GM23338 (cell line): Measurements from ENCODE around the gene TMEM151B. TPM values are rescaled to one million over a fixed set of nuclear protein-coding genes. Genes with fewer than 3 reads are reported as not detected.

Experiments used
- ATAC-seq: fragments of 200-7000 bp; cut with Tn5 transposase; 3 replicates; pipeline ENCODE4 v1.9.1; 2020
- DNase-seq: peaks from one replicate; pipeline ENCODE4 v3.0.0-alpha.2; 2015; ENCODE audit warnings: low spot score
- H2AFZ ChIP-seq: fragments of 200-600 bp; sonication (generic); 2 replicates; pipeline ENCODE4 v1.8.0; 2016; ENCODE audit warnings: antibody characterized with exemption, mild to moderate bottlenecking, moderate library complexity
- H3F3A ChIP-seq: fragments of 200-600 bp; sonication (generic); replicated peaks from 2 replicates; pipeline ENCODE4 v1.8.0; 2017; ENCODE audit warnings: antibody characterized with exemption, mixed run types, low read depth
- H3K27ac ChIP-seq: fragments of 200-600 bp; sonication (generic); 2 replicates; pipeline ENCODE4 v1.6.1; 2016; ENCODE audit warnings: low read depth
- H3K27me3 ChIP-seq: fragments of 200-600 bp; sonication (generic); 2 replicates; pipeline ENCODE4 v1.8.0; 2016; ENCODE audit warnings: mild to moderate bottlenecking, mixed run types, moderate library complexity; ENCODE audit not compliant: insufficient read depth
- H3K36me3 ChIP-seq: fragments of 200-600 bp; sonication (generic); 2 replicates; pipeline ENCODE4 v1.8.0; 2016; ENCODE audit warnings: mild to moderate bottlenecking; ENCODE audit not compliant: insufficient read depth
- H3K4me1 ChIP-seq: fragments of 200-600 bp; sonication (generic); 2 replicates; pipeline ENCODE4 v1.8.0; 2016; ENCODE audit warnings: mild to moderate bottlenecking, moderate library complexity; ENCODE audit not compliant: insufficient read depth
- H3K4me2 ChIP-seq: fragments of 200-600 bp; sonication (generic); 2 replicates; pipeline ENCODE4 v1.7.1; 2017; ENCODE audit warnings: mixed run types
- H3K4me3 ChIP-seq: fragments of 200-600 bp; sonication (generic); 2 replicates; pipeline ENCODE4 v1.6.1; 2016; ENCODE audit warnings: mixed run types
- H3K79me2 ChIP-seq: fragments of 200-600 bp; sonication (generic); replicated peaks from 2 replicates; pipeline ENCODE4 v1.8.0; 2017; ENCODE audit warnings: mild to moderate bottlenecking; ENCODE audit not compliant: insufficient read depth
- H3K9me2 ChIP-seq: fragments of 200-600 bp; sonication (generic); 2 replicates; pipeline ENCODE4 v1.8.0; 2017; ENCODE audit not compliant: insufficient read depth
- H4K20me1 ChIP-seq: fragments of 200-600 bp; sonication (generic); replicated peaks from 2 replicates; pipeline ENCODE4 v1.8.0; 2017; ENCODE audit warnings: mild to moderate bottlenecking; ENCODE audit not compliant: insufficient read depth
- H3K27ac Mint-ChIP-seq: 2 replicates; pipeline ENCODE4 v1.8.0; 2020; ENCODE audit warnings: inconsistent platforms, mild to moderate bottlenecking, moderate library complexity, mixed read lengths
- H3K27me3 Mint-ChIP-seq: 3 replicates; pipeline ENCODE4 v1.8.0; 2022; ENCODE audit warnings: low read depth, mild to moderate bottlenecking, moderate library complexity, mixed read lengths, inconsistent platforms; ENCODE audit not compliant: insufficient read depth, poor library complexity
- H3K36me3 Mint-ChIP-seq: 3 replicates; pipeline ENCODE4 v1.8.0; 2021; ENCODE audit warnings: low read depth, mild to moderate bottlenecking, inconsistent platforms, moderate library complexity, mixed read lengths
- H3K4me1 Mint-ChIP-seq: 3 replicates; pipeline ENCODE4 v1.8.0; 2020; ENCODE audit warnings: mild to moderate bottlenecking, inconsistent platforms, mixed read lengths
- H3K4me3 Mint-ChIP-seq: 3 replicates; pipeline ENCODE4 v1.8.0; 2021; ENCODE audit warnings: moderate library complexity, mild to moderate bottlenecking, inconsistent platforms, mixed read lengths
- H3K9me3 Mint-ChIP-seq: 3 replicates; pipeline ENCODE4 v1.8.0; 2020; ENCODE audit warnings: moderate library complexity, mild to moderate bottlenecking, inconsistent platforms, mixed read lengths
- CREB1 ChIP-seq: fragments of 250-450 bp; sonication (Bioruptor Pico); IDR thresholded peaks from 2 replicates; pipeline ENCODE4 v1.5.0; 2020; ENCODE audit warnings: low read depth, mild to moderate bottlenecking, moderate library complexity
- EZH2 ChIP-seq: fragments of 200-600 bp; sonication (generic); IDR thresholded peaks from one replicate; pipeline ENCODE4 v1.8.0; 2017; ENCODE audit warnings: antibody characterized with exemption, mild to moderate bottlenecking, low read depth; ENCODE audit not compliant: unreplicated experiment
- EZH2phosphoT487 ChIP-seq: fragments of 200-600 bp; sonication (generic); IDR thresholded peaks from one replicate; pipeline ENCODE4 v1.8.1; 2018; ENCODE audit warnings: antibody characterized with exemption; ENCODE audit not compliant: unreplicated experiment
- JUNB ChIP-seq: IDR thresholded peaks from one replicate; pipeline ENCODE4 v1.6.1; 2016; ENCODE audit warnings: antibody characterized with exemption; ENCODE audit not compliant: unreplicated experiment
- POLR2AphosphoS5 ChIP-seq: IDR thresholded peaks from 2 replicates; pipeline ENCODE4 v1.6.1; 2016; ENCODE audit warnings: antibody characterized with exemption, low read depth
- STAT1 ChIP-seq: IDR thresholded peaks from one replicate; pipeline ENCODE4 v1.6.1; 2016; ENCODE audit warnings: antibody characterized with exemption; ENCODE audit not compliant: unreplicated experiment
- ZNF331 ChIP-seq: fragments of 250-450 bp; sonication (Bioruptor Pico); IDR thresholded peaks from 2 replicates; pipeline ENCODE4 v1.5.0; 2020; ENCODE audit warnings: low read depth, mild to moderate bottlenecking, moderate library complexity
- long read RNA-seq: library from polyadenylated mRNA; unstranded; transcript quantifications from one replicate; pipeline ENCODE4 v2.0.0, GENCODE V29; 2020; ENCODE audit not compliant: unreplicated experiment
- polyA plus RNA-seq: library from polyadenylated mRNA; unstranded; fragments of >200 nt; fragmentation: Nextera tagmentation; extraction: Ambion mirVana; gene quantifications from 2 replicates; pipeline ENCODE4 v1.2.1, GENCODE V29; 2016
- total RNA-seq: library from RNA; depleted of rRNA; stranded (reverse); fragments of >200 nt; shearing (Covaris generic); gene quantifications from 2 replicates; pipeline ENCODE4 v1.2.3, GENCODE V29; 2014; rRNA removed
- TF ChIP-seq, protein P1 (sequence below): fragments of 250-450 bp; sonication (Bioruptor Pico); IDR thresholded peaks from 2 replicates; pipeline ENCODE4 v1.5.0; 2020; ENCODE audit warnings: mild to moderate bottlenecking, moderate library complexity
- TF ChIP-seq, protein P2 (sequence below): IDR thresholded peaks from 2 replicates; pipeline ENCODE4 v1.6.1; 2016; ENCODE audit warnings: antibody characterized with exemption
- TF ChIP-seq, protein P3 (sequence below): IDR thresholded peaks from one replicate; pipeline ENCODE4 v1.6.1; 2018; ENCODE audit warnings: antibody characterized with exemption; ENCODE audit not compliant: unreplicated experiment

Gene TMEM151B
- 11.5 and 14.6 TPM in 2 replicates for total RNA-seq
- 0.91 and 1.5 TPM in 2 replicates for polyA plus RNA-seq
- long read RNA-seq, result 0 reads

DNA sequence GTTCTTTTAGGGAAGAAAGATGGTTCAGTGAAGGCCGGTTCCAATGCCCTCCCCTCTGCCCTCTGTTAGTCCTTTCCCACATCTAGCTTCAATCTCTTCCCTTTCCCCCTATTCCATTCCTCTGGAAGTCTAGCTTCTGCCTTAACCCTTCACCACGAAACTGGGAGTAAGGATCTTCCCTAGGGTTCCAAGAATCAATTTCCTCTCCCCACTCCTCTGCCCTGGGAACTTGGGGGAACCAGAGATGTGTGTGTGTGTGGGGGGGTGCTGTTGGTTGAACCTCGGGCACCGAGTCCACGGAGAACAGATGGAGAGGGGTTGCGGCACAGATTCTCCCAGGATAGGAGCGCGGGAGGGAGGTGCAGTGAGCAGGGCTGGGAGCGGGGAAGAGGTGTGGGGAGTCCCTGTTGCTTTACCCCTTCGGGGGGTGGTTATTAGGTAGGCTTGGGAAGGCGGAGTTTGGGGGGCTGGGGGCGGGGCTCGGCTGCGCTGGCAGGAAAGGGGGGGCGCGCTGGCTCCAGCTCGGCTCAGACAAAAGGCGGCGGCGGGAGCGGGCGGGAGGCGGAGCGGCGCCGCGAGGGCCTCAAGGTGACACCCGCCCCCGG, at the start of gene TMEM151B:
Gene TMEM151B, plus strand, starts transcription at position 530 of the 605 bp plus-strand sequence. CDS start 293 bp downstream, outside the sequence.
- Histone ChIP-seq H4K20me1 (no peaks in the 10 kb centered on the region), H2AFZ (peak within 1 kb of the TSS; percentile 84; the same call in 1 of the 2 replicates), H3K9me2 (no peaks in the 10 kb centered on the region), H3K4me3 (peak within 1 kb of the TSS; percentile 65), H3K27me3 (peaks cover 21% of the 10 kb centered on the region), H3F3A (0 out of 2 replicates have a peak, but pooled peaks cover 22% of the 10 kb centered on the region), H3K27ac (no peak within 1 kb of the TSS), H3K79me2 (no peaks in the 10 kb centered on the region), H3K36me3 (no peaks in the 10 kb centered on the region), H3K4me1 (peaks cover 14% of the 10 kb centered on the region), H3K4me2 (peak within 1 kb of the TSS; percentile 87)
- H3K4me1 Mint-ChIP-seq, result peaks cover 41% of the 10 kb centered on the region
- TF ChIP-seq CREB1 (CRISPR knock-in tag) (no peak), POLR2AphosphoS5 (0 out of 2 replicates have a peak, but pooled peaks have one; percentile 35)
- ATAC-seq (peak; percentile 7), DNase-seq (peak; percentile 71)
- H3K9me3 Mint-ChIP-seq, result no peaks in the 10 kb centered on the region
- H3K36me3 Mint-ChIP-seq, result peaks cover 6% of the 10 kb centered on the region; the same call in 2 of the 3 replicates
- no peak within 1 kb of the TSS for H3K27ac Mint-ChIP-seq
- peak within 1 kb of the TSS; percentile 83 for H3K4me3 Mint-ChIP-seq
- H3K27me3 Mint-ChIP-seq, result peaks cover 40% of the 10 kb centered on the region

DNA sequence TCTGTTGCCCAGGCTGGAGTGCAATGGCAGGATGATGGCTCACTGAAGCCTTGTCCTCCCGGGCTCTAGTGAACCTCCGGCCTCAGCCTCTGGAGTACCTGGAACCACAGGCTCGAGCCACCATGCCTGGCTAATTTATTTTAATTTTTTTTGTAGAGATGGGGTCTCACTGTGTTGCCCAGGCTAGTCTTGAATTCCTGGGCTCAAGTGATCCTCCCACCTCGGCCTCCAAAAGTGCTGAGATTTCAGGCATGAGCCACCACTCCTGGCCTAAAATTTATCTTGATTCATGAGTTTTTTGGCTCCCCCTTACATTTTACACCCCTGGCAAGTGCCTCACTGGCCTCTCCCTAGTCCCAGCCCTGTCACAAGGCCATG, 49.3 kb upstream of the TMEM151B start:
- Histone ChIP-seq H3K79me2 (peaks cover 24% of the 10 kb centered on the region), H3K27me3 (no peaks in the 10 kb centered on the region), H3K9me2 (no peaks in the 10 kb centered on the region), H3F3A (peaks cover 45% of the 10 kb centered on the region), H3K36me3 (no peaks in the 10 kb centered on the region), H3K27ac (no peak overlapping the region), H3K4me3 (no peak overlapping the region), H2AFZ (no peak overlapping the region), H3K4me2 (no peak overlapping the region), H3K4me1 (peaks cover 65% of the 10 kb centered on the region), H4K20me1 (peaks cover 18% of the 10 kb centered on the region)
- ATAC-seq, result no peak
- H3K4me1 Mint-ChIP-seq, result peaks cover 71% of the 10 kb centered on the region
- H3K36me3 Mint-ChIP-seq, result peaks cover 13% of the 10 kb centered on the region; the same call in 2 of the 3 replicates
- H3K9me3 Mint-ChIP-seq, result no peaks in the 10 kb centered on the region
- peak overlapping the region; percentile 33; the same call in 1 of the 2 replicates for H3K27ac Mint-ChIP-seq
- DNase-seq, result no peak
- H3K27me3 Mint-ChIP-seq, result peaks cover 32% of the 10 kb centered on the region
- H3K4me3 Mint-ChIP-seq, result 0 out of 3 replicates have a peak overlapping the region, but pooled peaks have one; percentile 1
- no peak for TF ChIP-seq EZH2phosphoT487
- TF ChIP-seq, protein P1, sequence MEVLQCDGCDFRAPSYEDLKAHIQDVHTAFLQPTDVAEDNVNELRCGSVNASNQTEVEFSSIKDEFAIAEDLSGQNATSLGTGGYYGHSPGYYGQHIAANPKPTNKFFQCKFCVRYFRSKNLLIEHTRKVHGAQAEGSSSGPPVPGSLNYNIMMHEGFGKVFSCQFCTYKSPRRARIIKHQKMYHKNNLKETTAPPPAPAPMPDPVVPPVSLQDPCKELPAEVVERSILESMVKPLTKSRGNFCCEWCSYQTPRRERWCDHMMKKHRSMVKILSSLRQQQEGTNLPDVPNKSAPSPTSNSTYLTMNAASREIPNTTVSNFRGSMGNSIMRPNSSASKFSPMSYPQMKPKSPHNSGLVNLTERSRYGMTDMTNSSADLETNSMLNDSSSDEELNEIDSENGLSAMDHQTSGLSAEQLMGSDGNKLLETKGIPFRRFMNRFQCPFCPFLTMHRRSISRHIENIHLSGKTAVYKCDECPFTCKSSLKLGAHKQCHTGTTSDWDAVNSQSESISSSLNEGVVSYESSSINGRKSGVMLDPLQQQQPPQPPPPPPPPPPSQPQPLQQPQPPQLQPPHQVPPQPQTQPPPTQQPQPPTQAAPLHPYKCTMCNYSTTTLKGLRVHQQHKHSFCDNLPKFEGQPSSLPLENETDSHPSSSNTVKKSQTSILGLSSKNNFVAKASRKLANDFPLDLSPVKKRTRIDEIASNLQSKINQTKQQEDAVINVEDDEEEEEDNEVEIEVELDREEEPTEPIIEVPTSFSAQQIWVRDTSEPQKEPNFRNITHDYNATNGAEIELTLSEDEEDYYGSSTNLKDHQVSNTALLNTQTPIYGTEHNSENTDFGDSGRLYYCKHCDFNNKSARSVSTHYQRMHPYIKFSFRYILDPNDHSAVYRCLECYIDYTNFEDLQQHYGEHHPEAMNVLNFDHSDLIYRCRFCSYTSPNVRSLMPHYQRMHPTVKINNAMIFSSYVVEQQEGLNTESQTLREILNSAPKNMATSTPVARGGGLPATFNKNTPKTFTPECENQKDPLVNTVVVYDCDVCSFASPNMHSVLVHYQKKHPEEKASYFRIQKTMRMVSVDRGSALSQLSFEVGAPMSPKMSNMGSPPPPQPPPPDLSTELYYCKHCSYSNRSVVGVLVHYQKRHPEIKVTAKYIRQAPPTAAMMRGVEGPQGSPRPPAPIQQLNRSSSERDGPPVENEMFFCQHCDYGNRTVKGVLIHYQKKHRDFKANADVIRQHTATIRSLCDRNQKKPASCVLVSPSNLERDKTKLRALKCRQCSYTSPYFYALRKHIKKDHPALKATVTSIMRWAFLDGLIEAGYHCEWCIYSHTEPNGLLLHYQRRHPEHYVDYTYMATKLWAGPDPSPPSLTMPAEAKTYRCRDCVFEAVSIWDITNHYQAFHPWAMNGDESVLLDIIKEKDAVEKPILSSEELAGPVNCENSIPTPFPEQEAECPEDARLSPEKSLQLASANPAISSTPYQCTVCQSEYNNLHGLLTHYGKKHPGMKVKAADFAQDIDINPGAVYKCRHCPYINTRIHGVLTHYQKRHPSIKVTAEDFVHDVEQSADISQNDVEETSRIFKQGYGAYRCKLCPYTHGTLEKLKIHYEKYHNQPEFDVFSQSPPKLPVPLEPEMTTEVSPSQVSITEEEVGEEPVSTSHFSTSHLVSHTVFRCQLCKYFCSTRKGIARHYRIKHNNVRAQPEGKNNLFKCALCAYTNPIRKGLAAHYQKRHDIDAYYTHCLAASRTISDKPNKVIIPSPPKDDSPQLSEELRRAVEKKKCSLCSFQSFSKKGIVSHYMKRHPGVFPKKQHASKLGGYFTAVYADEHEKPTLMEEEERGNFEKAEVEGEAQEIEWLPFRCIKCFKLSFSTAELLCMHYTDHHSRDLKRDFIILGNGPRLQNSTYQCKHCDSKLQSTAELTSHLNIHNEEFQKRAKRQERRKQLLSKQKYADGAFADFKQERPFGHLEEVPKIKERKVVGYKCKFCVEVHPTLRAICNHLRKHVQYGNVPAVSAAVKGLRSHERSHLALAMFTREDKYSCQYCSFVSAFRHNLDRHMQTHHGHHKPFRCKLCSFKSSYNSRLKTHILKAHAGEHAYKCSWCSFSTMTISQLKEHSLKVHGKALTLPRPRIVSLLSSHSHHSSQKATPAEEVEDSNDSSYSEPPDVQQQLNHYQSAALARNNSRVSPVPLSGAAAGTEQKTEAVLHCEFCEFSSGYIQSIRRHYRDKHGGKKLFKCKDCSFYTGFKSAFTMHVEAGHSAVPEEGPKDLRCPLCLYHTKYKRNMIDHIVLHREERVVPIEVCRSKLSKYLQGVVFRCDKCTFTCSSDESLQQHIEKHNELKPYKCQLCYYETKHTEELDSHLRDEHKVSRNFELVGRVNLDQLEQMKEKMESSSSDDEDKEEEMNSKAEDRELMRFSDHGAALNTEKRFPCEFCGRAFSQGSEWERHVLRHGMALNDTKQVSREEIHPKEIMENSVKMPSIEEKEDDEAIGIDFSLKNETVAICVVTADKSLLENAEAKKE, result no peak
- no peak for TF ChIP-seq EZH2
- no peak for TF ChIP-seq ZNF331 (CRISPR knock-in tag)
- TF ChIP-seq, protein P2, sequence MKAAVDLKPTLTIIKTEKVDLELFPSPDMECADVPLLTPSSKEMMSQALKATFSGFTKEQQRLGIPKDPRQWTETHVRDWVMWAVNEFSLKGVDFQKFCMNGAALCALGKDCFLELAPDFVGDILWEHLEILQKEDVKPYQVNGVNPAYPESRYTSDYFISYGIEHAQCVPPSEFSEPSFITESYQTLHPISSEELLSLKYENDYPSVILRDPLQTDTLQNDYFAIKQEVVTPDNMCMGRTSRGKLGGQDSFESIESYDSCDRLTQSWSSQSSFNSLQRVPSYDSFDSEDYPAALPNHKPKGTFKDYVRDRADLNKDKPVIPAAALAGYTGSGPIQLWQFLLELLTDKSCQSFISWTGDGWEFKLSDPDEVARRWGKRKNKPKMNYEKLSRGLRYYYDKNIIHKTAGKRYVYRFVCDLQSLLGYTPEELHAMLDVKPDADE, result no peak
- TF ChIP-seq POLR2AphosphoS5, result no peak
- TF ChIP-seq, protein P3, sequence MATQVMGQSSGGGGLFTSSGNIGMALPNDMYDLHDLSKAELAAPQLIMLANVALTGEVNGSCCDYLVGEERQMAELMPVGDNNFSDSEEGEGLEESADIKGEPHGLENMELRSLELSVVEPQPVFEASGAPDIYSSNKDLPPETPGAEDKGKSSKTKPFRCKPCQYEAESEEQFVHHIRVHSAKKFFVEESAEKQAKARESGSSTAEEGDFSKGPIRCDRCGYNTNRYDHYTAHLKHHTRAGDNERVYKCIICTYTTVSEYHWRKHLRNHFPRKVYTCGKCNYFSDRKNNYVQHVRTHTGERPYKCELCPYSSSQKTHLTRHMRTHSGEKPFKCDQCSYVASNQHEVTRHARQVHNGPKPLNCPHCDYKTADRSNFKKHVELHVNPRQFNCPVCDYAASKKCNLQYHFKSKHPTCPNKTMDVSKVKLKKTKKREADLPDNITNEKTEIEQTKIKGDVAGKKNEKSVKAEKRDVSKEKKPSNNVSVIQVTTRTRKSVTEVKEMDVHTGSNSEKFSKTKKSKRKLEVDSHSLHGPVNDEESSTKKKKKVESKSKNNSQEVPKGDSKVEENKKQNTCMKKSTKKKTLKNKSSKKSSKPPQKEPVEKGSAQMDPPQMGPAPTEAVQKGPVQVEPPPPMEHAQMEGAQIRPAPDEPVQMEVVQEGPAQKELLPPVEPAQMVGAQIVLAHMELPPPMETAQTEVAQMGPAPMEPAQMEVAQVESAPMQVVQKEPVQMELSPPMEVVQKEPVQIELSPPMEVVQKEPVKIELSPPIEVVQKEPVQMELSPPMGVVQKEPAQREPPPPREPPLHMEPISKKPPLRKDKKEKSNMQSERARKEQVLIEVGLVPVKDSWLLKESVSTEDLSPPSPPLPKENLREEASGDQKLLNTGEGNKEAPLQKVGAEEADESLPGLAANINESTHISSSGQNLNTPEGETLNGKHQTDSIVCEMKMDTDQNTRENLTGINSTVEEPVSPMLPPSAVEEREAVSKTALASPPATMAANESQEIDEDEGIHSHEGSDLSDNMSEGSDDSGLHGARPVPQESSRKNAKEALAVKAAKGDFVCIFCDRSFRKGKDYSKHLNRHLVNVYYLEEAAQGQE, result no peak
- no peak for TF ChIP-seq CREB1 (CRISPR knock-in tag)
- TF ChIP-seq JUNB, result no peak
- TF ChIP-seq STAT1, result no peak
